DMS 273 treated with DMSO at 0.1 percent for 48 hours (cell line): ENCODE measurements around the gene BAZ1B.
"Not testable (repeated sequence)": the region's sequence is repeated elsewhere in the genome, so short reads cannot be mapped to it uniquely, and the experiment has no call there.

Source experiments
- DNase-seq: peaks from one replicate; lab custom pipeline; 2025; lab: John Stamatoyannopoulos, UW

The BAZ1B gene

GRCh38 chr7:73427902-73428787 lies 93.9 kb downstream of the BAZ1B start:
- no peak for DNase-seq

GRCh38 chr7:73426016-73426415 lies 96.1 kb downstream of the BAZ1B start:
- no peak for DNase-seq

- no peak for DNase-seq
Measured at GRCh38 chr7:73425356-73425983, 96.6 kb downstream of the BAZ1B start.

- DNase-seq, result no peak
Measured at GRCh38 chr7:73424489-73424885, 97.6 kb downstream of the BAZ1B start.

- DNase-seq, result no peak
Measured at GRCh38 chr7:73423519-73424488, 98.3 kb downstream of the BAZ1B start.

GRCh38 chr7:73420610-73421009 lies 101.5 kb downstream of the BAZ1B start:
- not testable (repeated sequence) for DNase-seq

- not testable (repeated sequence) for DNase-seq
Measured at GRCh38 chr7:73420016-73420415, 102.1 kb downstream of the BAZ1B start.

- DNase-seq, result no peak
Measured at GRCh38 chr7:73418113-73418703, 103.9 kb downstream of the BAZ1B start.

- DNase-seq, result not testable (repeated sequence)
Measured at GRCh38 chr7:73410541-73411131, 111.5 kb downstream of the BAZ1B start.

- not testable (repeated sequence) for DNase-seq
Measured at GRCh38 chr7:73404860-73405259, 117.2 kb downstream of the BAZ1B start.

GRCh38 chr7:73399185-73400050 lies 122.7 kb downstream of the BAZ1B start:
- not testable (repeated sequence) for DNase-seq

GRCh38 chr7:73397521-73398281 lies 124.4 kb downstream of the BAZ1B start:
- DNase-seq, result no peak

GRCh38 chr7:73395538-73396503 lies 126.3 kb downstream of the BAZ1B start:
- no peak for DNase-seq

- no peak for DNase-seq
Measured at GRCh38 chr7:73394422-73394821, 127.7 kb downstream of the BAZ1B start.

- DNase-seq, result no peak
Measured at GRCh38 chr7:73391396-73391795, 130.7 kb downstream of the BAZ1B start.
